HEK293 (cell line): ENCODE measurements around the gene GPR162.

Experiments used
- BCL11A ChIP-seq: fragments of 450-650 bp; formaldehyde crosslinking; IDR thresholded peaks from 2 replicates; pipeline ENCODE4 v1.5.1; 2016; ENCODE audit warnings: low read depth, missing biosample characterization, missing genetic modification characterization
- BCL11B ChIP-seq: fragments of 450-650 bp; formaldehyde crosslinking; IDR thresholded peaks from 2 replicates; pipeline ENCODE4 v1.5.1; 2016; ENCODE audit warnings: low read depth, missing biosample characterization, missing genetic modification characterization
- HOXA7 ChIP-seq: sonication (generic); formaldehyde crosslinking; IDR thresholded peaks from 2 replicates; pipeline ENCODE4 v1.8.1; 2022; ENCODE audit warnings: missing genetic modification reagents, borderline replicate concordance
- HOXC10 ChIP-seq: sonication (generic); formaldehyde crosslinking; IDR thresholded peaks from 2 replicates; pipeline ENCODE4 v1.8.1; 2023; ENCODE audit warnings: mild to moderate bottlenecking, missing genetic modification reagents
- KLF1 ChIP-seq: fragments of 450-650 bp; formaldehyde crosslinking; IDR thresholded peaks from 2 replicates; pipeline ENCODE4 v1.5.1; 2016; ENCODE audit warnings: missing biosample characterization, missing genetic modification characterization
- KLF8 ChIP-seq: fragments of 450-650 bp; formaldehyde crosslinking; IDR thresholded peaks from 2 replicates; pipeline ENCODE4 v1.5.1; 2016; ENCODE audit warnings: missing biosample characterization, missing genetic modification characterization
- KLF9 ChIP-seq: fragments of 450-650 bp; formaldehyde crosslinking; IDR thresholded peaks from 2 replicates; pipeline ENCODE4 v1.5.1; 2016; ENCODE audit warnings: missing biosample characterization, missing genetic modification characterization, low read depth
- REPIN1 ChIP-seq: fragments of 450-650 bp; formaldehyde crosslinking; IDR thresholded peaks from 2 replicates; pipeline ENCODE4 v1.5.1; 2017; ENCODE audit warnings: missing biosample characterization, missing genetic modification characterization, low read depth
- SALL2 ChIP-seq: fragments of 450-650 bp; formaldehyde crosslinking; IDR thresholded peaks from 2 replicates; pipeline ENCODE4 v1.5.0; 2017; ENCODE audit warnings: missing biosample characterization, mild to moderate bottlenecking, missing genetic modification characterization, borderline replicate concordance
- SCRT1 ChIP-seq: fragments of 450-650 bp; formaldehyde crosslinking; IDR thresholded peaks from 2 replicates; pipeline ENCODE4 v1.5.1; 2016; ENCODE audit warnings: missing biosample characterization, missing genetic modification characterization, borderline replicate concordance
- TSHZ1 ChIP-seq: fragments of 450-650 bp; formaldehyde crosslinking; IDR thresholded peaks from 2 replicates; pipeline ENCODE4 v1.5.1; 2016; ENCODE audit warnings: missing biosample characterization, missing genetic modification characterization, borderline replicate concordance
- ZBTB17 ChIP-seq: fragments of 450-650 bp; formaldehyde crosslinking; IDR thresholded peaks from 2 replicates; pipeline ENCODE4 v1.5.1; 2016; ENCODE audit warnings: missing biosample characterization, missing genetic modification characterization
- ZBTB21 ChIP-seq: fragments of 450-650 bp; formaldehyde crosslinking; IDR thresholded peaks from 2 replicates; pipeline ENCODE4 v1.5.1; 2017; ENCODE audit warnings: missing biosample characterization, missing genetic modification characterization
- ZBTB48 ChIP-seq: fragments of 450-650 bp; formaldehyde crosslinking; IDR thresholded peaks from 2 replicates; pipeline ENCODE4 v1.5.1; 2016; ENCODE audit warnings: missing biosample characterization, missing genetic modification characterization
- ZBTB7A ChIP-seq: fragments of 450-650 bp; formaldehyde crosslinking; IDR thresholded peaks from 2 replicates; pipeline ENCODE4 v1.5.1; 2016; ENCODE audit warnings: low read depth, missing biosample characterization, missing genetic modification characterization
- ZBTB8A ChIP-seq: fragments of 450-650 bp; formaldehyde crosslinking; IDR thresholded peaks from 2 replicates; pipeline ENCODE4 v1.5.1; 2016; ENCODE audit warnings: missing biosample characterization, missing genetic modification characterization
- ZFHX2 ChIP-seq: fragments of 450-650 bp; formaldehyde crosslinking; conservative IDR thresholded peaks from 2 replicates; pipeline ENCODE4 v1.5.1; 2016; ENCODE audit warnings: missing biosample characterization, missing genetic modification characterization
- ZNF202 ChIP-seq: fragments of 450-650 bp; formaldehyde crosslinking; IDR thresholded peaks from 2 replicates; pipeline ENCODE4 v1.5.1; 2016; ENCODE audit warnings: missing biosample characterization, missing genetic modification characterization, borderline replicate concordance
- ZNF24 ChIP-seq: fragments of 450-650 bp; formaldehyde crosslinking; IDR thresholded peaks from 2 replicates; pipeline ENCODE4 v1.5.1; 2016; ENCODE audit warnings: missing biosample characterization, missing genetic modification characterization
- ZNF302 ChIP-seq: fragments of 450-650 bp; formaldehyde crosslinking; IDR thresholded peaks from 2 replicates; pipeline ENCODE4 v1.5.1; 2016; ENCODE audit warnings: missing biosample characterization, missing genetic modification characterization, low read depth
- ZNF324 ChIP-seq: fragments of 450-650 bp; formaldehyde crosslinking; IDR thresholded peaks from 2 replicates; pipeline ENCODE4 v1.5.1; 2016; ENCODE audit warnings: missing biosample characterization, missing genetic modification characterization
- ZNF335 ChIP-seq: fragments of 450-650 bp; formaldehyde crosslinking; conservative IDR thresholded peaks from 2 replicates; pipeline ENCODE4 v1.5.1; 2016; ENCODE audit warnings: missing biosample characterization, missing genetic modification characterization
- ZNF37A ChIP-seq: fragments of 450-650 bp; IDR thresholded peaks from 2 replicates; pipeline ENCODE4 v1.5.1; 2018; ENCODE audit warnings: missing biosample characterization, missing genetic modification characterization
- ZNF391 ChIP-seq: fragments of 450-650 bp; formaldehyde crosslinking; IDR thresholded peaks from 2 replicates; pipeline ENCODE4 v1.5.1; 2016; ENCODE audit warnings: low read depth, missing biosample characterization, missing genetic modification characterization, borderline replicate concordance
- ZNF423 ChIP-seq: fragments of 450-650 bp; formaldehyde crosslinking; IDR thresholded peaks from 2 replicates; pipeline ENCODE4 v1.5.1; 2016; ENCODE audit warnings: missing biosample characterization, missing genetic modification characterization
- ZNF623 ChIP-seq: fragments of 450-650 bp; formaldehyde crosslinking; IDR thresholded peaks from 2 replicates; pipeline ENCODE4 v1.5.1; 2016; ENCODE audit warnings: missing biosample characterization, missing genetic modification characterization
- ZNF629 ChIP-seq: fragments of 450-650 bp; formaldehyde crosslinking; IDR thresholded peaks from 2 replicates; pipeline ENCODE4 v1.5.1; 2017; ENCODE audit warnings: missing biosample characterization, missing genetic modification characterization
- ZNF654 ChIP-seq: fragments of 450-650 bp; formaldehyde crosslinking; IDR thresholded peaks from 2 replicates; pipeline ENCODE4 v1.5.1; 2016; ENCODE audit warnings: low read depth, missing biosample characterization, missing genetic modification characterization
- ZSCAN16 ChIP-seq: fragments of 450-650 bp; formaldehyde crosslinking; IDR thresholded peaks from 2 replicates; pipeline ENCODE4 v1.5.1; 2016; ENCODE audit warnings: missing biosample characterization, missing genetic modification characterization
- ZSCAN30 ChIP-seq: fragments of 450-650 bp; IDR thresholded peaks from 2 replicates; pipeline ENCODE4 v1.5.1; 2018; ENCODE audit warnings: missing biosample characterization, mild to moderate bottlenecking, missing genetic modification characterization, moderate library complexity
- ZSCAN4 ChIP-seq: fragments of 450-650 bp; formaldehyde crosslinking; IDR thresholded peaks from 2 replicates; pipeline ENCODE4 v1.5.1; 2017; ENCODE audit warnings: missing biosample characterization, missing genetic modification characterization
- ZXDB ChIP-seq: fragments of 450-650 bp; formaldehyde crosslinking; IDR thresholded peaks from 2 replicates; pipeline ENCODE4 v1.5.1; 2016; ENCODE audit warnings: missing biosample characterization, missing genetic modification characterization
- TF ChIP-seq, protein P1 (sequence below): fragments of 450-650 bp; formaldehyde crosslinking; IDR thresholded peaks from 2 replicates; pipeline ENCODE4 v1.5.1; 2017; ENCODE audit warnings: missing biosample characterization, missing genetic modification characterization
- TF ChIP-seq, protein P2 (sequence below): fragments of 450-650 bp; formaldehyde crosslinking; IDR thresholded peaks from 2 replicates; pipeline ENCODE4 v1.5.1; 2016; ENCODE audit warnings: missing biosample characterization, missing genetic modification characterization

GPR162 gene

GRCh38 chr12:6778574-6779550 lies 42.8 kb upstream of the GPR162 start (continued):
- TF ChIP-seq ZSCAN30: peak; percentile 87
- TF ChIP-seq, protein P1, sequence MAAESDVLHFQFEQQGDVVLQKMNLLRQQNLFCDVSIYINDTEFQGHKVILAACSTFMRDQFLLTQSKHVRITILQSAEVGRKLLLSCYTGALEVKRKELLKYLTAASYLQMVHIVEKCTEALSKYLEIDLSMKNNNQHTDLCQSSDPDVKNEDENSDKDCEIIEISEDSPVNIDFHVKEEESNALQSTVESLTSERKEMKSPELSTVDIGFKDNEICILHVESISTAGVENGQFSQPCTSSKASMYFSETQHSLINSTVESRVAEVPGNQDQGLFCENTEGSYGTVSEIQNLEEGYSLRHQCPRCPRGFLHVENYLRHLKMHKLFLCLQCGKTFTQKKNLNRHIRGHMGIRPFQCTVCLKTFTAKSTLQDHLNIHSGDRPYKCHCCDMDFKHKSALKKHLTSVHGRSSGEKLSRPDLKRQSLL (tag by site-specific recombination): peak; percentile 15; the same call in 1 of the 2 replicates
- peak; percentile 99 for TF ChIP-seq ZNF654 (tag by site-specific recombination)
- TF ChIP-seq ZNF423 (tag by site-specific recombination): no peak
- peak; percentile 79 for TF ChIP-seq ZBTB48 (tag by site-specific recombination)
- TF ChIP-seq ZBTB8A (tag by site-specific recombination): peak; percentile 77
- peak; percentile 95 for TF ChIP-seq ZNF324 (tag by site-specific recombination)
- 0 out of 2 replicates have a peak, but pooled peaks have one; percentile 15 for TF ChIP-seq ZNF302 (tag by site-specific recombination)
- TF ChIP-seq ZBTB17: peak; percentile 97
- peak; percentile 94 for TF ChIP-seq ZNF24 (tag by site-specific recombination)
- peak; percentile 73; the same call in 1 of the 2 replicates for TF ChIP-seq BCL11B
- TF ChIP-seq ZSCAN16 (tag by site-specific recombination): no peak
- TF ChIP-seq TSHZ1 (tag by site-specific recombination): peak; percentile 51; the same call in 1 of the 2 replicates
- no peak for TF ChIP-seq SALL2 (tag by site-specific recombination)
- peak; percentile 90 for TF ChIP-seq KLF9 (tag by site-specific recombination)
- no peak for TF ChIP-seq ZNF623
- peak; percentile 90 for TF ChIP-seq ZXDB (tag by site-specific recombination)
- no peak for TF ChIP-seq ZNF202
- peak; percentile 54 for TF ChIP-seq ZBTB21
- TF ChIP-seq SCRT1: no peak
- TF ChIP-seq KLF1 (tag by site-specific recombination): peak; percentile 58
- peak; percentile 96 for TF ChIP-seq ZNF391 (tag by site-specific recombination)
- peak; percentile 77; the same call in 1 of the 2 replicates for TF ChIP-seq KLF8 (tag by site-specific recombination)
- TF ChIP-seq ZNF37A: no peak
- peak; percentile 97 for TF ChIP-seq ZFHX2 (tag by site-specific recombination)
- peak; percentile 85 for TF ChIP-seq BCL11A (tag by site-specific recombination)
- TF ChIP-seq REPIN1 (tag by site-specific recombination): 0 out of 2 replicates have a peak, but pooled peaks have one; percentile 48
- peak; percentile 78 for TF ChIP-seq ZNF629 (tag by site-specific recombination)
- peak; percentile 99 for TF ChIP-seq ZNF335 (tag by site-specific recombination)
- TF ChIP-seq, protein P2, sequence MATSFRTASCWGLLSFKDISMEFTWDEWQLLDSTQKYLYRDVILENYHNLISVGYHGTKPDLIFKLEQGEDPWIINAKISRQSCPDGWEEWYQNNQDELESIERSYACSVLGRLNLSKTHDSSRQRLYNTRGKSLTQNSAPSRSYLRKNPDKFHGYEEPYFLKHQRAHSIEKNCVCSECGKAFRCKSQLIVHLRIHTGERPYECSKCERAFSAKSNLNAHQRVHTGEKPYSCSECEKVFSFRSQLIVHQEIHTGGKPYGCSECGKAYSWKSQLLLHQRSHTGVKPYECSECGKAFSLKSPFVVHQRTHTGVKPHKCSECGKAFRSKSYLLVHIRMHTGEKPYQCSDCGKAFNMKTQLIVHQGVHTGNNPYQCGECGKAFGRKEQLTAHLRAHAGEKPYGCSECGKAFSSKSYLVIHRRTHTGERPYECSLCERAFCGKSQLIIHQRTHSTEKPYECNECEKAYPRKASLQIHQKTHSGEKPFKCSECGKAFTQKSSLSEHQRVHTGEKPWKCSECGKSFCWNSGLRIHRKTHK (tag by site-specific recombination): no peak
- no peak for TF ChIP-seq HOXC10 (CRISPR knock-in tag)
- no peak for TF ChIP-seq HOXA7
- TF ChIP-seq ZSCAN4 (tag by site-specific recombination): peak; percentile 100
- peak; percentile 28; the same call in 1 of the 2 replicates for TF ChIP-seq ZBTB7A
